GM18868 (cell line): ENCODE results near the gene BCR.

Source experiments
- ATAC-seq: cut with Tn5 transposase; IDR thresholded peaks from one replicate; pipeline ENCODE4 v1.9.1; 2021; ENCODE audit warnings: mild to moderate bottlenecking, moderate library complexity; ENCODE audit not compliant: unreplicated experiment

BCR gene

DNA sequence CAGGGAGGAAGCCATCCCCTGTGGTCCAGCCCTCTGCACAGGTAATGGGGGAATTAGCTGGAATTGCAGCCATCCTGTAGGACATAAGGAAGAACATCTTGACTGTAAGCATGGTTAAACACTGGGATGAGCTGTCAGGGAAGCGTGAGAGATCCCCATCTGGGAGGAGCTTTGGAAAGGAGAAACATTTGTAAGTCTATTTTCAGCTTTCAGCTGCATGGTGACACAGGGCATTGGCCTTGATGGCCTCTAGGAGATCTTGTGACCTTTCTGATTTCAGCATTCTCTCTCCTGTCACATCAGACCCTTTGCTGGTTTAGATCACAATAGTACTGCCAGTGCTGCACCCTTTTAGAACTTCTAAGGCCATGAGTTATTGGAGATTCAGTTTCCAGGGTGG lies 47.1 kb downstream of the BCR start:
- ATAC-seq, result no peak

- no peak for ATAC-seq
These were observed 48.2 kb downstream of the BCR start for GRCh38 chr22:23228503-23228902.

DNA sequence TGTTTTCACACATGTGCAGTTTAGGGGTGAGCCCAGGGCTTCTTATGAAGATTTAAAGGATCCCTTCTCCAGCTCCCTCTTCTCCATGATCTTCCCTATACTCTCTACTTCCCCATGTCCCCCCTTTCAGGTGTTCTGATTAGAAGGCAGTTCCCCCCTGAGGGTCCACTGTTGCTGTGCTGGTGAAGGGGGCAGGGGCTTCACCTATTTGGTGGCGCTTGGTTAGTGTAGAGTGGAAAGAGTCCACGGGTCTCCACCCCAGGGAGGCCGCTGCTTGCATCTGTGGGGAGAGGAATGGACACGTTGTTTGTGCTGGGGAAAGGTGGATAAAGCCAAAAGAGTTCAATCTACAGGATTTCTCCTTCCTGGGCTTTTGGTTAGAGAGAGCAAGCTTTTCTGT lies 49.3 kb downstream of the BCR start:
- no peak for ATAC-seq

GRCh38 chr22:23230348-23231068 lies 50.2 kb downstream of the BCR start:
- ATAC-seq, result no peak

DNA sequence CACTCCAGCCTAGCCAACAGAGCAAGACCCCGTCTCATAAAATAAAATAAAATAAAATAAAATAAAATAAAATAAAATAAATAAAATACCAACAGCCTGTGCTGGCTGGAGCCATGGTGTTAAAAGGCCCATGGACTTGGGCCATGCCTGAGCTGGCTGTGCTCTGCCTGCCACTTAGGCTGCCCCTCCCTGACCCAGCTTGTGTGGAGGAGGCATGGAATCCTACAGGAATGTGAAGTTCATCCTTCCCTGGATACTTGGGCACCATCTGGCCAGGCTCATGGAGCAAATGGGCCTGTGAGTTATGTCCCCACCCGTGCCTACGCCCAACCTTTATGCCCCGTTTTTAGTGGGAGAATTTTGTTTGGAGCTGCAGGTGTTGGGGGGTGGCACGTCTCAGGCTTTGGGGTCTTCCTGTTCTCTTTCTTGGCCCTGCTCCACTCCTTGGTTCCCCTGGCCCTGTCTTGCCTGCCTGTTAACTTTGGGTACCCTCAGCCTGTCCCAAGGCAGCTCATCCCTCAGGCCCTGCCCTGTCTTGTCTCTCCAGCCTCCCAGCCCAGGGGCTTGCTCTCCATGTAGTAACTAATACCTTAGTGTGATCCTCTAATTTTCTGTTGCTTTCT lies 51.3 kb downstream of the BCR start:
- ATAC-seq, result no peak

- ATAC-seq, result no peak
These were observed 52.0 kb downstream of the BCR start for GRCh38 chr22:23232094-23232905.

DNA sequence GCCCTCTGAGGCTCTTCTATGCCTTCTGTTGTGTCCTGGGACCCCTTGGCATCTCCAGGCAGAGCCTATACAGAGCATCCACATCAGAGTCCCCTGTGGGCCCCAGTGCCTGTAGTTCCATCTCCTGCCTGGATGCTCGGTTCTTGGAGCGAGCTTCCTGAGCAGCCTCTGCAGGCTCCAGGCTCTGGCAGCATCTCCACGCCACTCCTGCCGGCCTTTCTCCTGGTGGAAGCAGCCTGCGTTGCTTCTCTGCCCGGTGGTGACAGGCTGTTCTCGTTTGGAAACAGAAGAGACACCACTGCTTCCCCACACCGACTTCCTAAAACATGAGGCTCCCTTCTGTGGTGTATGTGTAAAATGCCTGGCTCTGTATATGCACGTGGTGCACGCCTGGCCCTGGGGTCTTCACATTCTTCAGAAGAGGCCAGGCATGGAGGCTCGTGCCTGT lies 52.8 kb downstream of the BCR start:
- no peak for ATAC-seq

- no peak for ATAC-seq
These were observed 53.6 kb downstream of the BCR start for GRCh38 chr22:23233752-23234408.

- no peak for ATAC-seq
These were observed 54.3 kb downstream of the BCR start for GRCh38 chr22:23234409-23235161.

- ATAC-seq, result no peak
These were observed 55.1 kb downstream of the BCR start for GRCh38 chr22:23235425-23235824.

DNA sequence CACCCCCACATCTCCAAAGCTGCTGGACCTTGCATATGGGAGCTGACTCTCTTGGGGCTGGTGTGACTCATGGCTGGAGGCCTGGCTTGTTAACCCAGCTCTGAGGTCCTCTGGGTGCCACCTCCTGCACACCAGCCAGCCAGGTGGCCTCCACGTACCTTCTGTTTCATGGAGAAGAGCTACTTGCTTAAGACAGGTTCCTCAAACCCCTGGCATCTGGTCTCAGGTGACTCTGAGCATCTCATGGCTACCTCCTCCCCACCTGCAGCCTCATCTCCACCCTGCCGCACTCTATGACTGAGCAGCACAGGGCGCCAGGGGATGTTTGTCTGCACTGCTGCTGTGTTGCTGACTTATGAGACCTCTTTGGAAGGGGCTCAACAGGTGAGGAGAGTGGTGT lies 55.7 kb downstream of the BCR start:
- no peak for ATAC-seq

GRCh38 chr22:23236440-23237184 lies 56.3 kb downstream of the BCR start:
- ATAC-seq, result no peak

DNA sequence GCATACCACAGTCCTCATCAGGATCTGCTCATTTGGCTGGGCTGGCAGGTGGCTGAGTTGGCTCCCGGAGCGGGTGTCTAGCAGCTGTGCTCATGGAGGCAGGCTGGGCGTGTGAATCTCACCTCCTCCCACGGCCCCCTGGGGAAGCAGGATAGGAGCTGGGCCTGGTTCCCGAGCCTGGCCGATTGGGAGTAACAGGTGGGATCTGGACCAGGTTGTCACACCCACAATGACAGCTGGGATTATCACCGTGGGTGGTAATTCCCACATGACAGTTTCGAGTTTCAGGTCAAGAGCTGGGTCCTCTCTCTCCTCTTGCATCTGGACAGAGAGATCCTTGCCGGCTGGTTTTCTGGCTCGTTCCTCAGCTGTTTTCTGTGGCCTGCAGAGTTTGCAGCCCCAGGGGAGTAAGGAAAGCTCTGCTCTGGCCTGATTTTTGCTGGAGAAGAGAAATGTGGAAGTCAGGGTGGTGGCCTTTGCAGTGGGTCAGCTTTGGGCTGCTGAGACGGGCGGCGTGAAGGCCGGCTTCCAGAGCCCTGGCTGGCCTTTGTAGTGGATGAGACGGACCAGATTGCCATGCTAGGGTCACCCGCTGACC lies 57.0 kb downstream of the BCR start:
- no peak for ATAC-seq

GRCh38 chr22:23237841-23238240 lies 57.5 kb downstream of the BCR start:
- no peak for ATAC-seq

DNA sequence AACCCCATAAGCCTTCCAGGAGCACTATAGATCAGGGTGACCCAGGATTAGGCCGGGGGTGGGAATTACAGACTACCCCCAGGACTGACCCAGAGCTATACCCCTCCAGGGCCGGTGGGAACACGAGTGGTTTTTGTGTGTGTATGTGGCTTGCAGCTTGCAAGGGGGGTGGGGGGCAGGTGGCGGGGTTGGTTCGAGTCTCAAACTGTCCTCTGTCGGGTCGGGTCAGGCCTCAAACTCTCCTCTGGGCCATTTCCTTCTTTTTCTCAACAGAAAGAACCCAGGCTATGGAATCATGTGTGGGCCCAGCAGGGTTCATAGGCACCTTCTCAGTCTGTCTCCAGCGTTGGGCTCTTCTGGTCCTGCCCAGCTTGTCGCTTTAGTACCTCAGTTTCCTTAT lies 58.4 kb downstream of the BCR start:
- ATAC-seq, result no peak

DNA sequence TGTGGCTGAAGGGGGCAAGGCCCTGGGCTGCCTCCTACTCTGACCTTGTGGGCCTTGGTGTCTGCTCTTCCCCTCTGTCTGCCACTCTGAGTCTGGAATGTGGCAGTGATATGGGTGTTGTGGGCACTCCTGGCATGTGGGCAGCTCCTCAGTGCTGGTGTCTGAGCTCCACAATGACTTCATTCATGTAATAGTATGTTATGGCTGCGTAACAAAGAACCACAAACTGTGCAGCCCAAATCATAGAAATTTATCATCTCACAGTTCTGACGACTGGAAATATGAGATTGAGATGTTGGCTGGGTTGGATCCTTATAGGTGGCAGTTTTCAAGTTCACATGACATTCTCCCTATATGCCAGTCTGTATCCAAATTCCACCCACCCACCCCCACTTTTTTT lies 59.1 kb downstream of the BCR start:
- ATAC-seq, result no peak

DNA sequence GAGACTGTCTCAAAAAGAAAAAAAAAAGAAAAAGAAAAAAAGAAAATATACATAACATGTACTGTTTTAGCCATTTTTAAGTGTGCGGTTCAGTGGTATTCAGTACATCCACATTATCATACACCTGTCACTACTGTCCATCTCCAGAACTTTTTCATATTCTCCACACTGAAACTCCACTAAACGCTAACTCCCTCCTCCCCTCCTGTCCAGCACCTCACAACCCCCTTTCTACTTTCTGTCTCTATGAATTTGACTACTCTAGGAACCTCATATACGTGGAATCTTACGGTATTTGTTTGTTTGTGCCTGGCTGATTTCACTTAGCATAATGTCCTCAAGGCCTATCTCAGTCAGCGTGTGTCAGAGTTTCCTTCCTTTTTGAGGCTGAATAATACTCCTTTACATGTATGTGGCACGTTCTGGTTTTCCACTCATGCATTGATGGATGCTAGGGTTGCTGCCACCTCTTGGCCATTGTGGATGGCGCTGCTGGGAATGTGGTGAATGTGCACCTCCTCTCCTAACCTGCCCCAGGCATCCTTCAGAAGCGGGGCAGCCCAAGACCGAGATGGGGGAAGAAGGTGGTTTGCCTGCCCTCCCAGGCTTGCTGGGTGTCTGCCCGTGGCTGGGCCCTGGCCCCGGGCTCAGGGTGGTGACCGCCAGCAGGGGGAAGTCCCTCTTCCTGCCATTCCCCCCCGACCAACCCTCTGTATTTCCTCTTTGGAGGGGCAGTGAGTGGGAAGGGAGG lies 60.5 kb downstream of the BCR start:
- no peak for ATAC-seq

DNA sequence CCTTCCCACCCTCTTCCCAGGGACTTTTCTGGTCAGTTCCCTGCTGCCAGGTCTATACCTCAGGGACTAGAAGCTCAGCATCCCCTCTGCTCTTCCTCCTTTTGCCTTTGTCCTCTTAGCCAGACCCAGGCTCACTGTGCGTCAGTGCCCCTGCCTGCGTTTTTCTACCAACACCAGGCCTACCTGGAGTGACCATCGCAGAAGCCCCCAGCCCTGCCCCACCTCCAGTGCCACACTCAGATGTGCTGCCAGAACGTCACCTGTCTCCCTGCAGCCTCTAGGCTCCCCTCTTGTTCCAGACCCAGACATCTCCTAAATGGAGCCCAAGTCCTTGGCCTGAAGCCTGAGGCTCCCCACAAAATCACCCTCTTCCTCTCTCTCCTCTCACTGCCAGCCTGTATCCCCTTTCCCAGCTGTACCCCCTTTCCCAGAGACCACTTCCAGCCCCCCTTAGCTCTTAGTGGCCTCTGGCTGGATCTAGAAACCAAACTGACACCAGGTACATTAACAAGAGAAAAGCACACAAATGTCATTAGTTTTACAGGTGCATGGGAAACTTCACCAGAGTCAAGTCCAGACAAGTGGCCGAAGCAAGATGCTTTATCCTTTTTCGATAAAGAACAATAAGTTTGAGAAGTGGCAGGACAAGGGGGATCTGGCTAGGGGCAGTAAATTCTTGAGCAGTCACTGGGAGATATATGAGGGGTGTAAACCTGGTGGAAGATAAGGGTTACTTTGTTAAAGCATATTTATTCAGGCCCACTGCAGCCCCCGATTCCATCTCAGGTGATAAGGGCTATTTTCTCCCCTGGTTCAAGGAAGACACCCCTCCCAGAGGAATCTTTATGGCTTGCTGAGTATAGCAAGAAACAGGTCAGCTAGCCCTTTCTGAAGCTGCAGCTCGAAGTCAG lies 61.5 kb downstream of the BCR start:
- ATAC-seq, result no peak
